Endodermal cell (in vitro differentiated cells): ENCODE results near the gene USP12. TPM values are rescaled to one million over a fixed set of nuclear protein-coding genes. Genes with fewer than 3 reads are reported as not detected.

Experiments
- DNase-seq: peaks from one replicate; pipeline ENCODE4 v3.0.0-alpha.2; 2017
- H3K27ac ChIP-seq: 2 replicates; pipeline ENCODE4 v1.5.1; 2013; ENCODE audit warnings: mild to moderate bottlenecking, low read depth, low read length, moderate library complexity
- H3K27me3 ChIP-seq: 2 replicates; pipeline ENCODE4 v1.6.1; 2013; ENCODE audit warnings: mild to moderate bottlenecking, low read length, moderate library complexity; ENCODE audit not compliant: insufficient read depth, control insufficient read depth, poor library complexity, severe bottlenecking
- H3K36me3 ChIP-seq: 2 replicates; pipeline ENCODE4 v1.7.0; 2013; ENCODE audit warnings: mild to moderate bottlenecking, low read length, moderate library complexity; ENCODE audit not compliant: control insufficient read depth, insufficient read depth
- H3K4me1 ChIP-seq: one replicate; pipeline ENCODE4 v1.7.0; 2013; ENCODE audit warnings: low read length; ENCODE audit not compliant: control insufficient read depth, insufficient read depth
- H3K4me3 ChIP-seq: 2 replicates; pipeline ENCODE4 v1.5.1; 2013; ENCODE audit warnings: mild to moderate bottlenecking, low read length, moderate library complexity
- H3K9ac ChIP-seq: 2 replicates; pipeline ENCODE4 v1.6.1; 2013; ENCODE audit warnings: mild to moderate bottlenecking, low read length, moderate library complexity; ENCODE audit not compliant: poor library complexity, severe bottlenecking; ENCODE audit errors: extremely low read depth
- H3K9me3 ChIP-seq: 2 replicates; pipeline ENCODE4 v1.6.1; 2013; ENCODE audit warnings: mild to moderate bottlenecking, low read length, moderate library complexity; ENCODE audit not compliant: control insufficient read depth
- H3K27ac Mint-ChIP-seq: 2 replicates; pipeline ENCODE4 v1.8.0; 2020; ENCODE audit warnings: mixed read lengths
- H3K27me3 Mint-ChIP-seq: 2 replicates; pipeline ENCODE4 v1.8.0; 2021; ENCODE audit warnings: mild to moderate bottlenecking, mixed read lengths; ENCODE audit not compliant: insufficient read depth
- H3K36me3 Mint-ChIP-seq: 2 replicates; pipeline ENCODE4 v1.8.0; 2020; ENCODE audit warnings: low read depth, mixed read lengths
- H3K4me1 Mint-ChIP-seq: 2 replicates; pipeline ENCODE4 v1.8.0; 2020; ENCODE audit warnings: mixed read lengths
- H3K4me3 Mint-ChIP-seq: 2 replicates; pipeline ENCODE4 v1.8.0; 2020; ENCODE audit warnings: mild to moderate bottlenecking, moderate library complexity, mixed read lengths
- H3K9me3 Mint-ChIP-seq: 2 replicates; pipeline ENCODE4 v1.8.0; 2020; ENCODE audit warnings: mild to moderate bottlenecking, mixed read lengths
- CTCF ChIP-seq: fragments of 200-600 bp; sonication (generic); conservative IDR thresholded peaks from 2 replicates; pipeline ENCODE4 v1.5.0; 2021; ENCODE audit warnings: antibody characterized with exemption, mild to moderate bottlenecking
- WGBS, 2 experiments: methylation state at CpG; one replicate each; pipeline versions ENCODE4 v1.1.5 to v1.1.7; 2013; ENCODE audit warnings: missing lambda C conversion rate in 2 of 2, mixed read lengths in 1 of 2; ENCODE audit not compliant: insufficient coverage in 1 of 2, insufficient read length in 1 of 2; 5-methylcytosine and 5-hydroxymethylcytosine counted together
- total RNA-seq, 2 donors: library from RNA; stranded (reverse); fragmentation: NEBNext Ultra II Directional in 1 of 2; extraction: Animal tissue kit (Norgen Biotek cat#: 25700) in 1 of 2; gene quantifications; 2 replicates in 1 of 2; 3 replicates in 1 of 2; pipeline ENCODE4 v1.2.1, GENCODE V29; 2021

USP12 gene
- total RNA-seq, 2 donors from 2014 or later: 18.9 to 23.2 TPM

GRCh38 chr13:27186295-27186694, 14.7 kb upstream of the USP12 start:
- no peak overlapping the region for H3K9ac ChIP-seq
- Mint-ChIP-seq H3K36me3 (no peaks in the 10 kb centered on the region), H3K27me3 (no peaks in the 10 kb centered on the region), H3K4me3 (no peak overlapping the region), H3K4me1 (no peaks in the 10 kb centered on the region), H3K9me3 (no peaks in the 10 kb centered on the region), H3K27ac (no peak overlapping the region)
- H3K27me3 ChIP-seq: no peaks in the 10 kb centered on the region
- H3K4me1 ChIP-seq: no peaks in the 10 kb centered on the region
- no peaks in the 10 kb centered on the region for H3K36me3 ChIP-seq
- no peaks in the 10 kb centered on the region for H3K9me3 ChIP-seq
- H3K27ac ChIP-seq: no peak overlapping the region
- DNase-seq: no peak
- TF ChIP-seq CTCF: no peak
- no peak overlapping the region for H3K4me3 ChIP-seq
- WGBS, 2 experiments: 80 to 82% methylated on average over 4 to 5 of the region's 5 CpGs

GRCh38 chr13:27183561-27184147, 12.0 kb upstream of the USP12 start:
- WGBS, 2 experiments: 69 to 79% methylated on average over 5 to 9 of the region's 9 CpGs

GRCh38 chr13:27182844-27183497, 11.4 kb upstream of the USP12 start:
- H3K9me3 ChIP-seq: no peaks in the 10 kb centered on the region
- no peak overlapping the region for H3K4me3 ChIP-seq
- no peaks in the 10 kb centered on the region for H3K36me3 Mint-ChIP-seq
- WGBS, 2 experiments: 82 to 84% methylated on average over 10 of the region's 10 CpGs
- no peak overlapping the region for H3K4me3 Mint-ChIP-seq
- no peak overlapping the region for H3K27ac Mint-ChIP-seq
- H3K4me1 Mint-ChIP-seq: no peaks in the 10 kb centered on the region
- H3K9ac ChIP-seq: no peak overlapping the region
- H3K27me3 ChIP-seq: peaks cover 6% of the 10 kb centered on the region
- no peaks in the 10 kb centered on the region for H3K36me3 ChIP-seq
- H3K27ac ChIP-seq: no peak overlapping the region
- H3K4me1 ChIP-seq: no peaks in the 10 kb centered on the region
- H3K9me3 Mint-ChIP-seq: no peaks in the 10 kb centered on the region
- TF ChIP-seq CTCF: no peak
- H3K27me3 Mint-ChIP-seq: no peaks in the 10 kb centered on the region
- no peak for DNase-seq

More at GRCh38 chr13:27183561-27184147, 12.0 kb upstream of the USP12 start:
- Mint-ChIP-seq H3K27me3 (no peaks in the 10 kb centered on the region), H3K4me3 (no peak overlapping the region), H3K9me3 (no peaks in the 10 kb centered on the region), H3K4me1 (no peaks in the 10 kb centered on the region), H3K36me3 (no peaks in the 10 kb centered on the region), H3K27ac (no peak overlapping the region)
- no peak overlapping the region for H3K9ac ChIP-seq
- no peak for DNase-seq
- no peak for TF ChIP-seq CTCF
- H3K27ac ChIP-seq: no peak overlapping the region
- H3K4me1 ChIP-seq: no peaks in the 10 kb centered on the region
- H3K4me3 ChIP-seq: no peak overlapping the region
- no peaks in the 10 kb centered on the region for H3K36me3 ChIP-seq
- H3K27me3 ChIP-seq: no peaks in the 10 kb centered on the region
- H3K9me3 ChIP-seq: no peaks in the 10 kb centered on the region
